Measurements from ENCODE around the gene TMEM192.
"Not testable (repeated sequence)": the region's sequence is repeated elsewhere in the genome, so short reads cannot be mapped to it uniquely, and the experiment has no call there.

Gene TMEM192

DNA sequence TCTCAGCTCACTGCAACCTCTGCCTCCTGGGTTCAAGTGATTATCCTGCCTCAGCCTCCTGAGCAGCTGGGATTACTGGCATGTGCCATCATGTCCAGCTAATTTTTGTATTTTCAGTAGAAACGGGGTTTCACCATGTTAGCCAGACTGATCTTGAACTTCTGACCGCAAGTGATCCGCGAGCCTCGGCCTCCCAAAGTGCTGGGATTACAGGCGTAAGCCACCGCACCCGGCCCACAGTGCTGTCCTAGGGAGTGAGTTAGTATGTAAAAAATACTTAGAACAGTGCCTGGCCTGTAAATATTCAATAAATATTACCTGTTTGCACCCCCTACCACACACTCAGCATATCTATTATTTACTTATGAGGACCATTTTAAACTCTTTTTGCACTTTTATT, 20.5 kb downstream of the TMEM192 start:
- not testable (repeated sequence) for DNase-seq (ENCODE audit: low spot score)

DNA sequence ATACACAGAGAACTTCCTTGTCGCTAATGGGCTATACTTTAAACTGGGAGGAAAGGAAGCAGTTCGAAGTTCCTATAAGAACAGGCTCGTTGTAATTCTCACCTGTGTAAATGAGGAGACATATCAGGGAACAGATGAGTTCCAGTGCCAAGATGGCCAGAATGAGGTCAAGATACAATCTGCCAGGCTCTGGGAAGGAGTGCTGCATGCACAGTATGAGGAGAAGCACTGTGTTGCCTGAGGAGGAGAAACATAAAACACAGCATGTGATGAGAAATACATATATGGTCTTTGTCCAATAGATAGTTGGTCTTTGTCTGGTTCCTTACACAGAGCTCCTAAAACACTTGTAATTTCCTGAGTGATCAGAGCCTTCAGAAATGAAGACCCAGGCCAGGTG, 24.3 kb downstream of the TMEM192 start:
- DNase-seq (ENCODE audit: low spot score): no peak

DNA sequence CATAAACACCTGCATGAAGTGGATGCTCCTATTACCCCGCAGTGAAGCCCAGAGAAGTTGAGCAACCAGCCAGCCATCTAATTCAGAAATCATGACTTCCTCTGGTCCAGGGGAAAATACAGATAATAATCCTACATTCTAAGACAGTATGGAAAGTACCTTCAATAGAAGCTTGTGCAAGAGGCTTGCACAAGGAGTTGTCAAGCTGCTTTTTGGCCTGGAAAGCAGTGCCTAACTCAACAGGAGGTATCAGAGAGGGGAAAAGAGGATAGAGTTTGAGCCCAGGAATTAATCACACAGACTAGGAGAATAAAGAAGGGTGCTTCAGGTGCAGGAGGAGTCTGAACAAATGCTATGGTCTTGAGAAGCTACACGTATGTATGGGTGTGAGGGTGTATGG, 26.7 kb downstream of the TMEM192 start:
- no peak for DNase-seq (ENCODE audit: low spot score)

DNA sequence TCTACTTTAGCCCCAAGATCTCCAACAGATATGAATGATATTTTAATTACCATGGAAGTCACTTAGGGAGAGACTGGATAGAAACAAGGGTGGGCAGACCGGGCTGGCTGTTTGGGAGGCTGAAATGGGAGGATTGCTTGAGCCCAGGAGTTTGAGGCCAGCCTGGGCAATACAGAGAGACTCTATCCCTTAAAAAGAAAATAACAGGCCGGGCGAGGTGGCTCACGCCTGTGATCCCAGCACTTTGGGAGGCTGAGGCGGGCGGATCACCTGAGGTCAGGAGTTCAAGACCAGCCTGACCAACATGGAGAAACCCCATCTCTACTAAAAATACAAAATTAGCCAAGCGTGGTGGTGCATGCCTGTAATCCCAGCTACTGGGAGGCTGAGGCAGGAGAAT, 27.9 kb downstream of the TMEM192 start:
- not testable (repeated sequence) for DNase-seq (ENCODE audit: low spot score)

DNA sequence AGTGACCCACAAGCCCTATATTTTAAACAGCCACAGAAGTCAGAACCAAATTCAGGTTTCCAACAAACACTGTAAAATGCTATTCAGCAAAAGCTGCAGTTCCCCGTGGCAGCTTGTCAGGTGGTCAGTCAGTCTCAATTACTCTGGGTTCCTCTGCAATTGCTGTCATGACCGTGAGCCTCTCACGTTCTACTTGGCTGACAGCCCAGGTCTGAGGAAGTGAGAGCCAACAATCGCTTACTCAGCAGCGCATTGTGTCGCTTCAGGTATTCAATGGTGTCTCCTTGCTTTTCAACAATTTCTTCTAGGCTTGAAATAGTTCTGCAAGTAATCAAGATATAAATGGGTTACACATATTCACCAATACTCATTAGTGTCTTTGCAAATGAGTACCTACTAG, 33.2 kb downstream of the TMEM192 start:
- DNase-seq (ENCODE audit: low spot score): no peak

DNA sequence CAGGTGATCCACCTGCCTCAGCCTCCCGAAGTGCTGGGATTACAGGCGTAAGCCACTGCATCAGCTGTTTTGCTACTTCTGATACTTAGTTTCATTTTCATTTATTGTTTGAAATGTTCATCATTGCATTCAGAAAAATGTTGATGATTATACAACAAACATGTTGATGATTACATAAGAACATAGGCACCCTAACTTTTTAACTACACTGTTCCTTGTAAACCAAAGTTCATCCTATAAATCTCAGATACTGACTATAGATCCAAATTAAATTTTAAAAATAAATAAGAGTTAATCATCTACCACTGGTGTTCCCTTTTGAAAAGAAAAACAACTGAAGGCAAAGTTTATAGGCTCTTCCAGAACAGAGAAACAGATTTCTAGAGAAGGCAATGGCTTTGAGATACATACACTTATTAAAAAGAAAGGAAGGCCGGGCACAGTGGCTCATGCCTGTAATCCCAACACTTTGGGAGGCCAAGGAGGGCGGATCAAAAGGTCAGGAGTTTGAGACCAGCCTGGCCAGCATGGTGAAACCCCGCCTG, 35.6 kb downstream of the TMEM192 start:
- DNase-seq (ENCODE audit: low spot score): no peak

DNA sequence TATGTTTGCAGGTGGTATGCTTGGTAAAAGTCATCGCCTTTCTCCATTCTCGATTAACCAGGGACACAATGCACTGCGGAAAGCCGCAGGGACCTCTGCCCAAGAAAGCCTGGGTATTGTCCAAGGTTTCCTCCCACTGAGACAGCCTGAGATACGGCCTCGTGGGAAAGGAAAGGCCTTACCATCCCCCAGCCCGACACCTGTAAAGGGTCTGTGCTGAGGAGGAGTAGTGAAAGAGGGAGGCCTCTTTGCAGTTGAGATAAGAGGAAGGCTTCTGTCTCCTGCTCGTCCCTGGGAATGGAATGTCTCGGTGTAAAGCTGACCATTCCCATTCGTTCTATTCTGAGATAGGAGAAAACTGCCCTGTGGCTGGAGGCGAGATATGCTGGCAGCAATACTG, 39.3 kb downstream of the TMEM192 start:
- DNase-seq (ENCODE audit: low spot score): not testable (repeated sequence)

DNA sequence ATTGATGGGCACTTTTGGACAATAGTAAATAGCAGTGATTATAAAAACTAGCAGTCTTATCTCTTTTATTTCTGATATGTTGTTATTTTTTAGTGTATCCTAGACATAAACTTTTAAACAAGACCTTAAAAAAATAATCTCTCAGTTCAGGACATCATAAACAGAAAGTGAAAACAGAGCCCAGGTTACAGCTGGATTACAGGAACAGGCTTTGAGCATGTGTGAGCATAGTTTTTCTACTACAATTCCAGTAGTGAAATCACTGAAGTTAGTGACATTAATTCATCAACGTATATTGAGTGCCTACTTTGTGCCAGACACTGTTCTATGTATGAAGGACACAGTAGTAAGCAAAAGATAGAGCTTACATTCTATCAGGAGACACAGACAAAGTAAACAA, 42.1 kb downstream of the TMEM192 start:
- no peak for DNase-seq (ENCODE audit: low spot score)

DNA sequence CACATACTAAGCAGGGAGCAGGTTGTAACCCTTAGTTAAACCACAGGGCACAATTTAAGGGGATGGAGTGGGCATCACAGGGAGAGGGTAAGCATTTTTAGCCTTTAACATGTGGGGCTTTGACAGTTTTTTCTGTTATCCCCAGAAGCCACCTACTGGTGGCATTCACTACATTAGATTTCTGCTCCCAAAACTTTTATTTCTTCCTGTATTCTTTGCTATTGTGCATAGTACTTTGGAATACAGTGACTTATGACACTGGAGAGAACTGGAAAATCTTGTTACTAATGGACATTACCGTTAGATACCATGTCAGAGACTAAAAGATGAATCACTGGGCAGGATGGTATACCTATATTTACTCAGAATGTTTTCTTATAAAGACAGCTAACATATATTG, 51.7 kb downstream of the TMEM192 start:
- DNase-seq (ENCODE audit: low spot score): no peak

DNA sequence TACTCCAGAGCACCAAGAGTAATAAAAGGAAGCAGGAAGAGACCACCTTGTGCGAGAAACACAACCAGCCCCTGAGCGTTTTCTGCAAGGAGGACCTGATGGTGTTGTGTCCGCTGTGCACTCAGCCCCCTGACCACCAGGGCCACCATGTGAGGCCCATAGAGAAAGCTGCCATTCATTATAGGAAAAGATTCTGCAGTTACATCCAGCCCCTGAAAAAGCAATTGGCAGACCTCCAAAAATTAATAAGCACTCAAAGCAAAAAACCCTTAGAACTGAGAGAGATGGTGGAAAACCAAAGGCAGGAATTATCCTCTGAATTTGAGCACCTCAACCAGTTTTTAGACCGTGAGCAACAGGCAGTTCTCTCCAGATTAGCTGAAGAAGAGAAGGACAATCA, 53.3 kb downstream of the TMEM192 start:
- no peak for DNase-seq (ENCODE audit: low spot score)

DNA sequence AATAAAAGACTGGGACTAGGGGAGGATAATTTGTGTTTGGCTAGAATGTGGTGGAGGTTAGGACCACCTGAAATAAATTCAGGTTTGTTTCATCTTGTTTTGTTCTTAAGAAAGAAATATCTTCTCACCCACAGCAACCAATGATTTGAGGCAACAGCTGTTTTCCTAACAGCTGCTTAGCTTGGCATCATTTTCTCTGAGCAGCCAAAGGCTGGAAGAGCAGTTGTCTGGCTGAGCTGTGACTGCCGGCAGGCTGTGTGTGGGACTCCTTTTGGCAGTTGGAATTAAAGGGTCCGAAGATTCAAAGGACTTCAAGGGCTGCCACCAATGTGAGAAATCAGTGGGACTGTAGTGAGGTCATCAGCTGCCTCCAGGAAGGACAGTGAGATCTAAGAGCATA, 54.0 kb downstream of the TMEM192 start:
- DNase-seq (ENCODE audit: low spot score): no peak

DNA sequence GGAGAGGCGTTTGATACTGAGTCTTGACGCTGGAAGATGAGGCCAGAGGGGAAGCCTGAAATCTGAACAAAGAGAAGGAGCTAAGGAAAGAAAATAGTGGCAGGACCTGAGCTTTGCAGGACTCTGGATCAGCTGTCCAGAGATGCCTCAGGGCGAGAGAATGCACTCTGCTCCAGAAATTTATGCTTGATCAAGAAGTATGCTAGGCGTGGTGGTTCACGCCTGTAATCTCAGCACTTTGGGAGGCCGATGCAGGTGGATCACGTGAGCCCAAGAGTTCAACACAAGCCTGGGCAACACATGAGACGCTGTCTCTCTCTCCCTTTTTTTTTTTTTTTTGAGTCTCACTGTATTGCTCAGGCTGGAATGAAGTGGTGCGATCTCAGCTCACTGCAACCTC, 57.1 kb downstream of the TMEM192 start:
- no peak for DNase-seq (ENCODE audit: low spot score)

DNA sequence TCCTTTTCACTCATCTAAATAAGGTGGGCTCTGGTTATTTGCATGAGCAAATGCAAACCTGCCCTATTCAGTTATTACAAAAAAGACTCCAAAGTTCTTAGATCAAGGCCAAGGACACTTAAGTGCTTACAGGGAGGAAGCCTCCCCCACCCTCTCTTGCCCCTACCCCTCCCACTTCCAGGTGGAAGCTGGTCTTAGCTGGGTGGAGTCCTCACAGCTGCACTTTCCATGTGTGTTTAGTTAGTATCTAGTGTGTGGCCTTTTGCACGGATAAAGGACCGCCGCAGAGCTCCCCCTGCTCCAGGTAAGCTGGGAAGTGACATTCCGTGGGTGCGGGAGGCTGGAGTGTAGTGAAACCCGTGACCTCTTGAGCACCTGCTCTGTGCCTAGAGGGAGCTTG, 59.0 kb downstream of the TMEM192 start, which contains the start of gene TRIM75:
TSS of gene TRIM75 (plus strand) at position 222 of the 400 bp plus-strand sequence. CDS start 5,282 bp downstream, outside the sequence.
- no peak for DNase-seq (ENCODE audit: low spot score)

DNA sequence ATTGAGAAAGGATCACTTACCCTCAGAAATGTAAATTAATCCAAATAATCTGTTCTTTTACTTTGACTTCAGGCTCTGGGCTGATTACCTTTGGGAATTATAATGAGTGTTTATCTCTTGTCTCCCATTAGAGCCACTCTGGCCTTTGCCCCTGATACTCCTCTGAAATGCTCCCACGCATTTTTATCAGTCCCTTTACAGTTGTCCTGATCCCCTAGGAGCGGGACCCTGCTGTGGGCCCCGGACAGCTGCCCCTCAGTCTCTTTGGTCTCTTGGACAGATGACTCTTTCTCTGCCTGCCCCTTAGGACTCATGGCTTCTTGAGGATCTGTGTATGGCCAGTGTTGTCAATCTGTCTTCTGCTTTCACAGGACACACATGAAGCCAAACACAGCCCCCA, 60.0 kb downstream of the TMEM192 start:
- DNase-seq (ENCODE audit: low spot score): no peak

DNA sequence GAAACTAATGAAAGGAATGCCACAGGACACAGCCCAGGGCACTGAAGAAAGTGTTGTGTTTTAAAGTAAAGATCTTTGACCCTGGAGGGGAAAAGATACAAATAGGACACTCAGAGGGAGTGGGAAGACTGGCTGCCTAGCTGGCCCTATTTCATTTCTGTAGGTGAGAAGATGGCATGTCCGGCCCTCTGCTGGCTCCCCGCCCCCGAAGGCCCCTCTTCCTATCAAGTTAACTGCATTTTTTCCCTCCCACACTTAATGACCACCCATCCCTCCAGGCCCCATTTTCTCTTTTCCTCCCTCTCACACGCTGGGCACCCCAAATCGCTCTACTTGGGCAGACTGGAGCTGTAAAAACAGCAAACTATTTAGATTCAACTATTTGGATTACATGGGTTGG, 64.5 kb downstream of the TMEM192 start:
- no peak for DNase-seq (ENCODE audit: low spot score)

DNA sequence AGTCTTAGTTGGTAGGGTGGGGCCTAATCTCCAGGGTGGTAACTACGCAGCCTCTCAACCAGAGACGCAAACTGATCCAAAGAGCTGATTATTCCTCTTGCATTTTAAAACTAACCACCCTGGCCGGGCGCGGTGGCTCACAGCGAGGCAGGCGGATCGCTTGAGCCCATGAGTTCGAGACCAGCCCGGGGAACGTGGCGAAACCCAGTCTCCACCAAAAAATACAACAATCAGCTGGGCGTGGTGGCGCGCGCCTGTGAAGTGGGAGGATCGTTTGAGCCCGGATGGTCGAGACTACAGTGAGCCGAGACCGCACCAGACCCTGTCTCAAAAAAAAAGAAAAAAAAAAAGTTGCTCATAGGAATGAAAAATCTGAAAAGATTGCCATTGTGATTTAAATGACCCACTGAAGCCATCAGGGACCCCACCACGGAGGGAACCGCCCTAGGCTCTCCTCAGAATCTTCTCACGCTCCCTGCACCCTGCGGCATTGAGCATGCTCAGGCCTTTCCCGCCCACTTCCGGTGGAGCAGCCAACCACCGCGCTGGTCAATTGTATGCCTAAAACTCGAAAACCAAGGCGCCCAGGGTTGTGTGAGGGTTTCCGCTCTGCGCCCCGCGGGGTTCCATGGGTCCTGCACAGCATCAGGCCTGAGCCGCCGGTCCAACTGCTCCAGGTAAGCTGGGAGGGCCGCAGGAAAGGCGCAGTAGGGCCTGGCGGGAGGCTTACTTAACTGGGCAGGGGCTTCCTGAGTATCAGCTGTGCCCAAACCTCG, 81.0 kb downstream of the TMEM192 start, which contains the start of gene TRIM60:
TSS of gene TRIM60 (plus strand) at position 564 of the 776 bp plus-strand sequence. CDS start 8,074 bp downstream, outside the sequence.
- DNase-seq (ENCODE audit: low spot score): no peak

DNA sequence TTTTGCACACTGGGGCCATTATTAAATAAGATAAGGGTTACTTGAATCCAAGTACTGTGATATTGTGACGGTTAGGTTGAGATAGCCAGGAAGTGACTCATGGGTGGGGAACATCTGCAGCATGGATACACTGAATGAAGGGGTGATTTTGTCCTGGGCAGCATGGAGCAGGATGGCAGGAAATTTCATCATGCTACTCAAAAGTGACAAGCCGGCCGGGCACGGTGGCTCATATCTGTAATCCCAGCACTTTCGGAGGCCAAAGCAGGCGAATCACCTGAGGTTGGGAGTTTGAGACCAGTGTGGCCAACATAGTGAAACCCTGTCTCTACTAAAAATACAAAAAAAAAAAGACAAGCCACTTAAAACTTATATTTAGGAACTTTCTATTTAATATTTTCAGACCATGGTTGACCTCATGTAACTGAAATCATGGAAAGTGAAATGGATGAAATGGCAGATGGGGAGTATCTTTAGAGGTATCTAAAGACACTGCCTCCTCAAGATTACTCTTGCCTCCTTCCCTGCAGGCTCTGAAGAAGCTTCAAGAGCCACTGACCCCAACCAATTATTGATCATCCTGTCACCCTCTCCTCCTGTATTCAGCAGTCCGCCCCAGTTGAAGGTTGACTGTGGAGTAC, 84.8 kb downstream of the TMEM192 start:
- no peak for DNase-seq (ENCODE audit: low spot score)

DNA sequence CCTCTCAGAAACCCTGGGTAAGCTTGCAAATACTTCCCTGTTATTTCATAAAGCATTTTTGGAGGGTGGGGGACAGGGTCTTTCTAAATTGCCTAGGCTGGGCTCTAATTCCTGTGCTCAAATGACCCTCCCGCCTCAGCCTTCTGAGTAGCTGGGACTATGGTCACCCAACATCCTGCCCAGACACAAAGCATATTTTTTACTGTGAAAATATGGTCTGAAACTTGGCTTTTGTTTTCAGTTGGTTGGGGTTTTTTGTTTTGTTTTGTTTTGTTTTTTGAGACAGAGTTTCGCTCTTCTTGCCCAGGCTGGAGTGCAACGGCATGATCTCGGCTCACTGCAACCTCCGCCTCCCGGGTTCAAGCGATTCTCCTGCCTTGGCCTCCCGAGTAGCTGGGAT, 86.9 kb downstream of the TMEM192 start:
- not testable (repeated sequence) for DNase-seq (ENCODE audit: low spot score)
